Mucosa of rectum (tissue), 2 donors: ENCODE measurements around the gene KRT71.
"Not testable (repeated sequence)": the region's sequence is repeated elsewhere in the genome, so short reads cannot be mapped to it uniquely, and the experiment has no call there.

Experiments
- H3K27ac ChIP-seq, 2 donors: one replicate each; pipeline ENCODE4 v1.7.0; 2013; ENCODE audit warnings: inconsistent platforms in 2 of 2, low read depth in 2 of 2, low read length in 2 of 2
- H3K27me3 ChIP-seq, 2 donors: one replicate each; pipeline ENCODE4 v1.7.0; 2013; ENCODE audit warnings: low read length in 2 of 2; ENCODE audit not compliant: control insufficient read depth in 2 of 2, insufficient read depth in 2 of 2
- H3K36me3 ChIP-seq, 2 donors: one replicate each; pipeline ENCODE4 v1.7.0; 2013; ENCODE audit warnings: low read length in 2 of 2; ENCODE audit not compliant: control insufficient read depth in 2 of 2, insufficient read depth in 2 of 2
- H3K4me1 ChIP-seq, 2 donors: one replicate each; pipeline ENCODE4 v1.7.0; 2013; ENCODE audit warnings: low read length in 2 of 2, mild to moderate bottlenecking in 1 of 2; ENCODE audit not compliant: control insufficient read depth in 2 of 2, insufficient read depth in 2 of 2
- H3K4me3 ChIP-seq, 2 donors: one replicate each; pipeline ENCODE4 v1.7.0; 2013; ENCODE audit warnings: low read length in 2 of 2
- H3K9ac ChIP-seq, 2 donors: one replicate each; pipeline ENCODE4 v1.7.0; 2013; ENCODE audit warnings: low read length in 2 of 2, low read depth in 1 of 2, mild to moderate bottlenecking in 1 of 2
- H3K9me3 ChIP-seq, 2 donors: one replicate each; pipeline ENCODE4 v1.7.0; 2013; ENCODE audit warnings: low read length in 2 of 2; ENCODE audit not compliant: control insufficient read depth in 2 of 2
- donor health status: healthy.
- donor health status: Normal muscosa, but diverticular disease.

Gene KRT71

DNA sequence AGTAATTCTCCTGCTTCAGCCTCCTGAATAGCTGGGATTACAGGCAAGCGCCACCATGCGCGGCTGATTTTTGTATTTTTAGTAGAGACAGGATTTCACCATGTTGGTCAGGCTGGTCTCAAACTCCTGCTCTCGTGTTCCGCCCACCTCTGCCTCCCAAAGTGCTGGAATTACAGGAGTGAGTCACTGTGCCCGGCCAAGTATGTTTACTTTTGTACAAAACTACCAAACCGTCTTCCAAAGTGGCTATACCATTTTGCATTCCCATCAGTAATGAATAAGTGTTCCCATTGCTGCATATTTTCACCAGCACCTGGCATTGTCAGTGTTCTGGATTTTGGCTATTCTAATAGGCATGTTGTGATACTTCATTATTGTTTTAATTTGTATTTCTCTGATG is 51.5 kb downstream of the KRT71 start:
- no peak overlapping the region for H3K27ac ChIP-seq
- peaks cover 0 to 4% of the 10 kb centered on the region in 2 donors for H3K27me3 ChIP-seq
- no peak overlapping the region for H3K4me3 ChIP-seq
- H3K36me3 ChIP-seq = no peaks in the 10 kb centered on the region
- no peak overlapping the region for H3K9ac ChIP-seq
- no peaks in the 10 kb centered on the region for H3K9me3 ChIP-seq
- H3K4me1 ChIP-seq = no peaks in the 10 kb centered on the region

- H3K27ac ChIP-seq, H3K27me3 ChIP-seq: not testable (repeated sequence)
These were observed 52.4 kb downstream of the KRT71 start for GRCh38 chr12:52500574-52500973.

GRCh38 chr12:52499806-52500560 is 53.0 kb downstream of the KRT71 start:
- Histone ChIP-seq H3K27me3 (peaks cover 0 to 8% of the 10 kb centered on the region in 2 donors), H3K4me1 (no peaks in the 10 kb centered on the region), H3K4me3 (no peak overlapping the region), H3K9me3 (no peaks in the 10 kb centered on the region), H3K27ac (no peak overlapping the region), H3K9ac (no peak overlapping the region), H3K36me3 (no peaks in the 10 kb centered on the region)

More at GRCh38 chr12:52500574-52500973, 52.4 kb downstream of the KRT71 start:
- not testable (repeated sequence) for H3K9ac ChIP-seq, H3K9me3 ChIP-seq, H3K4me1 ChIP-seq, H3K4me3 ChIP-seq, H3K36me3 ChIP-seq

- H3K27me3 ChIP-seq = peaks cover 0 to 8% of the 10 kb centered on the region in 2 donors
- no peak overlapping the region for H3K27ac ChIP-seq
- no peak overlapping the region for H3K9ac ChIP-seq
- H3K4me3 ChIP-seq = no peak overlapping the region
- H3K4me1 ChIP-seq = no peaks in the 10 kb centered on the region
- no peaks in the 10 kb centered on the region for H3K36me3 ChIP-seq
- H3K9me3 ChIP-seq = no peaks in the 10 kb centered on the region
These were observed 54.0 kb downstream of the KRT71 start for GRCh38 chr12:52498946-52499345.

GRCh38 chr12:52497975-52498374 is 55.0 kb downstream of the KRT71 start:
- Histone ChIP-seq H3K9ac (no peak overlapping the region), H3K36me3 (no peaks in the 10 kb centered on the region), H3K4me3 (no peak overlapping the region), H3K9me3 (no peaks in the 10 kb centered on the region), H3K27ac (no peak overlapping the region), H3K27me3 (peaks cover 0 to 8% of the 10 kb centered on the region in 2 donors), H3K4me1 (no peaks in the 10 kb centered on the region)

DNA sequence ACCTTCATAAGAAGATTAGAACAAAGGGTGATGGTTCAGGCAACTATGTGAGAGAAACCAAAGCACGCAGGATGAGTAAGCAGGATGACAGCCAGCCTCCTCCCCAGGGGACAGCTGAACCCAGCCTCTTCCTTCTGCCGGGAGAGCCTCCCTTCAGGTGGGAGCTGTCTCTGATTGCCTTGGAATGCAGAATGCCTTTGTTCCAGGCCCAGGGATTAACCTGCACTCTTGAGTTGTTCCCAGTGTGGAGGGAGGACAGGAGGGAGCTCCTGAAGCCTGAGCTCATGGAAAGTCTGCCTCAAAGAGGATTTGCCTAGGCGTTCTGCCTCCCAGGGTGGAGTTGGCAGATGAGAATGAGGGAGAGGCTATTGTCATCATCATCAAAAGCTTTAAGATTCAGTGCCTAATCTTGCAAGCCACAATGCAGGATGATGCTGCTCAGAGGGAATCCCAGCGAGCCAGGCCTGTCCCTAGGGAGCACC is 56.3 kb downstream of the KRT71 start:
- Histone ChIP-seq H3K27me3 (peaks cover 0 to 8% of the 10 kb centered on the region in 2 donors), H3K9me3 (no peaks in the 10 kb centered on the region), H3K27ac (no peak overlapping the region), H3K4me3 (no peak overlapping the region), H3K4me1 (no peaks in the 10 kb centered on the region), H3K36me3 (no peaks in the 10 kb centered on the region), H3K9ac (no peak overlapping the region)

DNA sequence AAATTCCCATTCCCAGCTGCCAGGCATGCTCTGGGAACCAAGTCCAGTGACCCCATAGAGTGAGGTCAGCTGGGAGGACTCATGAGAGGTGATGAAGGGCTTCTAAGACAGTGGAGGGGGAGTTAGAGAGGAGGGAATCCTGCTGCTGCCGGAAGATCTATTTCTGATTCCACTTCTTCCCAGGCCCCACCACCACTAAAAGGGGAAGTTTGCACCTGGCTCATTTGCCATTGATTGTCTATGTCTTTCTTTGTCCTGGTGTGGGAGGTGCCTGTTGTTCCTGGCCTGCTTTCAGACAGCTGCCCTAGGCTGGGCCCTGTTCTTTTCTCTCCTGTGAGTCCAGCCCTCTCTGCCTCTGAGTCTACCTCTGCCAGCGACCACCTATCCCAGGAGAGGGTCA is 56.9 kb downstream of the KRT71 start:
- Histone ChIP-seq H3K36me3 (no peaks in the 10 kb centered on the region), H3K4me3 (no peak overlapping the region), H3K27me3 (peaks cover 0 to 8% of the 10 kb centered on the region in 2 donors), H3K9ac (no peak overlapping the region), H3K9me3 (no peaks in the 10 kb centered on the region), H3K27ac (no peak overlapping the region), H3K4me1 (no peaks in the 10 kb centered on the region)

DNA sequence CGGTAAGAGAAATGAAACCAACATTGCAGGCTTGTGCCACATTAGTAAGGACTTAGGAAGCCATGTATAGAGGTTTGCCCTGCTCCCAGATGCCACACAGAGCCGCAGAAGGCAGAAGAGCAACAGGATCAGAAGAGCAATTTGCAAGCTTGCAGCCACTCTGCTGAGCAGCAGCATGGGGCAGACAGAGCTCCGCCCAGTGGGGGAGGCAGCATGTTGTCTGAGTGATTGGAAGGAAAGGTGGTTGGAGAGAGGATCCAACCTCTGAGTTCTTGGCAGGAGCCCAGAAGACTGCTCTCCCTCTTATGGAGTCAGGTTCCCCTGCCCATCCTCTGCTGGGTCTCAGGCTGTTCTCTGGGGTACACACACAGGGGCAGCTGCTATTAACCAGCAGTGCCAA is 57.6 kb downstream of the KRT71 start:
- H3K9ac ChIP-seq = no peak overlapping the region
- no peaks in the 10 kb centered on the region for H3K36me3 ChIP-seq
- H3K27ac ChIP-seq = no peak overlapping the region
- H3K27me3 ChIP-seq = peaks cover 0 to 8% of the 10 kb centered on the region in 2 donors
- no peak overlapping the region for H3K4me3 ChIP-seq
- no peaks in the 10 kb centered on the region for H3K9me3 ChIP-seq
- no peaks in the 10 kb centered on the region for H3K4me1 ChIP-seq

DNA sequence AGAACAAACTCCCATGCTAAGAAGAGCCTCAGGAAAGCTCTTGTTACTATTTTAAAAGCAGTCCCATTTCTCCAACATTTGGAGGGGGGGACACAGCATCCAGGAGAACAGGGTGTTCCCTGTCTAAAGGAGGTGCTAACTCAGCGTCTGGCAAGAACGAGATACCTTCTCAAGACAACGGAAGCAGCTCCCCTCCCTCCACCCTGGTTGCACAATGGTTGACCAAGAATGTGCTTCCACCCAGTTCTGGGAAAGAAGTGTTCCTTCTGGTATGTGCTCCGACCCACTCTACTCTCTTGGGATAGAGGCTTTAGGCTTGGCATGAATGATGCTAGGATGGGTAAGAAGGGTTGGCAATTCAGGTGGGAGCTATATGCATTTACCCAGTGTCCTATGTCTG is 58.4 kb downstream of the KRT71 start:
- H3K9me3 ChIP-seq = no peaks in the 10 kb centered on the region
- H3K4me3 ChIP-seq = no peak overlapping the region
- no peak overlapping the region for H3K9ac ChIP-seq
- H3K36me3 ChIP-seq = no peaks in the 10 kb centered on the region
- H3K4me1 ChIP-seq = no peaks in the 10 kb centered on the region
- peaks cover 0 to 8% of the 10 kb centered on the region in 2 donors for H3K27me3 ChIP-seq
- no peak overlapping the region for H3K27ac ChIP-seq

GRCh38 chr12:52494100-52494499 is 58.8 kb downstream of the KRT71 start:
- no peak overlapping the region for H3K27ac ChIP-seq
- peaks cover 0 to 8% of the 10 kb centered on the region in 2 donors for H3K27me3 ChIP-seq
- no peak overlapping the region for H3K4me3 ChIP-seq
- H3K9ac ChIP-seq = no peak overlapping the region
- no peaks in the 10 kb centered on the region for H3K9me3 ChIP-seq
- H3K36me3 ChIP-seq = no peaks in the 10 kb centered on the region
- no peaks in the 10 kb centered on the region for H3K4me1 ChIP-seq
